Sigmoid colon (tissue), 7 donors: ENCODE results near the gene KRIT1. TPM values are rescaled to one million over a fixed set of nuclear protein-coding genes. Genes with fewer than 3 reads are reported as not detected.

ENCODE experiments used
- DNase-seq: peaks from one replicate; pipeline ENCODE4 v3.0.0-alpha.2; 2019
- H3K27ac ChIP-seq, 4 donors: fragments of 200-600 bp; sonication (generic); one replicate each; pipeline ENCODE4 v1.5.1; 2016 to 2019; ENCODE audit warnings: mild to moderate bottlenecking in 1 of 4
- H3K27me3 ChIP-seq, 3 donors: fragments of 200-600 bp; sonication (generic); one replicate each; pipeline ENCODE4 v1.5.1; 2019; ENCODE audit warnings: mild to moderate bottlenecking in 1 of 3
- H3K36me3 ChIP-seq, 4 donors: fragments of 200-600 bp; sonication (generic); one replicate each; pipeline ENCODE4 v1.5.1; 2016 to 2019
- H3K4me1 ChIP-seq, 4 donors: fragments of 200-600 bp; sonication (generic); one replicate each; pipeline ENCODE4 v1.5.1; 2017 to 2019
- H3K4me3 ChIP-seq, 4 donors: fragments of 200-600 bp; sonication (generic); one replicate each; pipeline ENCODE4 v1.5.1; 2017 to 2019; ENCODE audit warnings: mild to moderate bottlenecking in 2 of 4, moderate library complexity in 1 of 4
- H3K9me3 ChIP-seq, 4 donors: fragments of 200-600 bp in 3 of 4; sonication (generic) in 3 of 4; one replicate each; pipeline versions ENCODE4 v1.5.1 to v1.6.1; 2013 to 2019
- CTCF ChIP-seq, 4 experiments: fragments of 450-650 bp in 3 of 4; fragments of 200-600 bp in 1 of 4; IDR thresholded peaks; one replicate each; pipeline ENCODE4 v1.5.1; 2016 to 2019; ENCODE audit warnings: antibody characterized with exemption in 4 of 4, mild to moderate bottlenecking in 3 of 4, moderate library complexity in 2 of 4
- EP300 ChIP-seq, 4 donors: sonication (generic); formaldehyde crosslinking; IDR thresholded peaks; one replicate each; pipeline ENCODE4 v1.6.1; 2017; ENCODE audit warnings: antibody characterized with exemption in 4 of 4
- POLR2A ChIP-seq, 2 donors: fragments of 450-650 bp; IDR thresholded peaks; one replicate each; pipeline ENCODE4 v1.6.1; 2016; ENCODE audit warnings: antibody characterized with exemption in 2 of 2, mild to moderate bottlenecking in 2 of 2, moderate library complexity in 2 of 2
- POLR2AphosphoS5 ChIP-seq, 4 donors: sonication (generic); formaldehyde crosslinking; IDR thresholded peaks; one replicate each; pipeline ENCODE4 v1.6.1; 2017; ENCODE audit warnings: antibody characterized with exemption in 4 of 4
- WGBS, 2 donors: extraction: QIAGEN DNeasy Blood & Tissue Kit; methylation state at CpG; one replicate each; pipeline ENCODE4 v1.1.7; 2013; 5-methylcytosine and 5-hydroxymethylcytosine counted together
- intact Hi-C: fragments of 100-400 bp; cut with DNase I; formaldehyde crosslinking; loops from one replicate; pipeline ENCODE4 v1.15.1; 2023
- polyA plus RNA-seq, 3 donors: library from polyadenylated mRNA; stranded (reverse); fragments of 200-250 nt; gene quantifications; one replicate each; pipeline ENCODE4 v1.2.3, GENCODE V29; 2013
- total RNA-seq, 4 donors: library from RNA; depleted of rRNA; stranded (reverse); fragments of >200 nt; gene quantifications; one replicate each; pipeline ENCODE4 v1.1.0, GENCODE V29; 2016
- donor health status: healthy with polysubstance abuse.
- donor health status: Bipolar disorder and iron deficiency.
- donor health status: healthy.

The KRIT1 gene
- total RNA-seq (10 to 100 TPM; 69.1 to 97.2 (median 75.8) TPM), polyA plus RNA-seq (10 to 100 TPM; 13.9 to 18.8 (median 16.8) TPM)

- H3K9me3 ChIP-seq = no peaks in the 10 kb centered on the region
- peak within 1 kb of the TSS; percentile 81 to 95 (median 89) for H3K27ac ChIP-seq
- peak in 2 of 4 experiments; percentile 21 to 24 for TF ChIP-seq CTCF (IDR thresholded peaks at IDR 0.05)
- TF ChIP-seq EP300 (IDR thresholded peaks at IDR 0.05) = no peak
- peak; percentile 76 to 90 (median 82) for TF ChIP-seq POLR2AphosphoS5 (IDR thresholded peaks at IDR 0.05)
- TF ChIP-seq POLR2A (IDR thresholded peaks at IDR 0.05) = peak; percentile 21 to 62
- H3K4me3 ChIP-seq = peak within 1 kb of the TSS; percentile 71 to 99 (median 95)
- WGBS, 2 donors = 0% methylated on average over 71 of the region's 71 CpGs
- H3K36me3 ChIP-seq = peaks cover 0 to 11% (median 0%) of the 10 kb centered on the region in 4 donors
- H3K27me3 ChIP-seq = no peaks in the 10 kb centered on the region
- intact Hi-C loops = loop anchor here (2.0 to 10.0 kb wide), 4 partner anchors 52 to 282 kb away; partner anchors contain the start of genes CYP51A1, PEX1 and RBM48
- H3K4me1 ChIP-seq = peaks cover 0 to 43% (median 27%) of the 10 kb centered on the region in 4 donors
- DNase-seq = peak; percentile 93
Measured at GRCh38 chr7:92245487-92246359, at the start of gene KRIT1, which contains the start of gene ANKIB1. Gene KRIT1, minus strand, starts transcription at chr7:92245914. Its CDS starts 3,779 bp downstream, at chr7:92242135. Gene ANKIB1, plus strand, starts transcription at chr7:92245974. Its CDS starts 49,005 bp downstream, at chr7:92294979.

GRCh38 chr7:92295391-92295790, 49.7 kb upstream of the KRIT1 start:
- 64 to 83% methylated on average over 1 of the region's 1 CpG for WGBS, 2 donors
- intact Hi-C loops = loop anchor here (5.0 kb wide), 1 partner anchor 48 kb away; the partner anchor contains the start of genes ANKIB1 and KRIT1
- no peak for DNase-seq
- Histone ChIP-seq H3K27ac (no peak overlapping the region), H3K4me1 (peaks cover 0 to 25% (median 15%) of the 10 kb centered on the region in 4 donors), H3K9me3 (no peaks in the 10 kb centered on the region), H3K36me3 (peaks cover 0 to 11% (median 0%) of the 10 kb centered on the region in 4 donors), H3K4me3 (no peak overlapping the region), H3K27me3 (no peaks in the 10 kb centered on the region)
- TF ChIP-seq POLR2A (IDR thresholded peaks at IDR 0.05) (no peak), POLR2AphosphoS5 (IDR thresholded peaks at IDR 0.05) (no peak), EP300 (IDR thresholded peaks at IDR 0.05) (no peak), CTCF (IDR thresholded peaks at IDR 0.05) (no peak)

- peak overlapping the region in 3 of 4 donors; percentile 26 to 52 (median 37) for H3K27ac ChIP-seq
- no peak for DNase-seq
- no peaks in the 10 kb centered on the region for H3K27me3 ChIP-seq
Measured at GRCh38 chr7:92293896-92294590, 48.3 kb upstream of the KRIT1 start.

More at GRCh38 chr7:92293896-92294590, 48.3 kb upstream of the KRIT1 start:
- peak overlapping the region; percentile 4 to 35 (median 30) for H3K4me3 ChIP-seq
- TF ChIP-seq POLR2AphosphoS5 (IDR thresholded peaks at IDR 0.05) = no peak
- TF ChIP-seq EP300 (IDR thresholded peaks at IDR 0.05) = no peak
- no peak for TF ChIP-seq CTCF (IDR thresholded peaks at IDR 0.05)
- no peak for TF ChIP-seq POLR2A (IDR thresholded peaks at IDR 0.05)
- peaks cover 0 to 25% (median 15%) of the 10 kb centered on the region in 4 donors for H3K4me1 ChIP-seq
- H3K9me3 ChIP-seq = no peaks in the 10 kb centered on the region
- 24 to 50% methylated on average over 2 of the region's 2 CpGs for WGBS, 2 donors
- no peaks in the 10 kb centered on the region for H3K36me3 ChIP-seq
- intact Hi-C loops = no loop called here
